NCI-H2081 (cell line): ENCODE results near the gene MDGA2.
A peak's percentile ranks its signal among the peaks of the same experiment; 100 is the strongest.

Experiments used
- DNase-seq, 2 experiments: peaks; one replicate each; lab custom pipeline; 2025; lab: John Stamatoyannopoulos, UW

The MDGA2 gene

DNA sequence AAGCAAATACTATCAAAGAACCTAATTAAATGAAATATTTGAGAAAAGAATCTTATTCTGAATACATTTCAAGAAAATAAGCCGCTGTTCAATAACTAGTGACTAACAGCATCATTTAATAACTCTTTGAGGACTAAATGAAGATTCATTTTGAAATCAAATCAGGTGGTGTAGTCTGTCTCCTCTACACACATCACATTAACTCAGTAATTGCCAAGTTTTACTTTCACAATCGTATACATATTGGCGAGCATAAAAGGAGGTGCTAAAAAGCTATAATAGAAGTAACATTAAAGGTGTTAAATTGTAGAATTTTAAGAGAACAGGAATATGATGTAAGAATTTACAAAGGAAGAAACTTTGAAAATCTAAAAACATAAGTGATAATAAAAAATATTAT is 185.1 kb downstream of the MDGA2 start:
- no peak for DNase-seq

DNA sequence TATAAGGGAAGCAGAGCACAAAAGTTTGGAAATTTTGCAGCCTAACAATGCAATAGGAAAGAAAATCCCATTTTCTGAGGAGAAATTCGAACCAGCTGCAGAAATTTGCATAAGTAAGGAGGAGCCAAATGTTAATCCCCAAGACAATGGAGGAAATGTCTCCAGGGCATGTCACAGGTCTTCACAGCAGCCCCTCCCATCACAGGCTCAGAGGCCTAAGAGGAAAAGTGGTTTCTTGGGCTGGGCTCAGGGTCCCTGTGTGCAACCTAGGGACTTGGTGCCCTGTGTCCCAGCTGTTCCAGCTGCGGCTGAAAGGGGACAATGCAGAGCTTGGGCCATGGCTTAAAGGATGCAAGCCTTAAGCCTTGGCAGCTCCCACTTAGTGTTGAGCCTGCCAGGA is 190.0 kb downstream of the MDGA2 start:
- DNase-seq: no peak

DNA sequence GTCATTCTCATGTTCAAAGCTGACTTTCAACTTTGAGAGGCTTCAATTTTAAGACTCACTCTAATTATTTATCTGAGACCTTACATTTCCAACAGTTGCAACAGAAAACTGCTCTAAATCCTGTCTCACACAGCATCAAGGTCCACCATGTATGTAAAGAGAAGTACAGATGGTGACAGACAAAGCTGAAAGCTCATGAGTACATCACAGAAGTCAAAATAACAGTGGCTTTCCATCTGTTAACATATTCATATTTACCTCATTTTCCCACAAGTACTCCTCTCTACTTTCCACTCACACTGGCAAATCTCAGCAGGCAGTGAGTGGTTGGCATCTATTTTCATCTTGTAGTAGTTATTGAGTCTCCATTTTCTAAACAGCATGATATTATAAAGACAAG is 192.0 kb downstream of the MDGA2 start:
- DNase-seq: no peak

DNA sequence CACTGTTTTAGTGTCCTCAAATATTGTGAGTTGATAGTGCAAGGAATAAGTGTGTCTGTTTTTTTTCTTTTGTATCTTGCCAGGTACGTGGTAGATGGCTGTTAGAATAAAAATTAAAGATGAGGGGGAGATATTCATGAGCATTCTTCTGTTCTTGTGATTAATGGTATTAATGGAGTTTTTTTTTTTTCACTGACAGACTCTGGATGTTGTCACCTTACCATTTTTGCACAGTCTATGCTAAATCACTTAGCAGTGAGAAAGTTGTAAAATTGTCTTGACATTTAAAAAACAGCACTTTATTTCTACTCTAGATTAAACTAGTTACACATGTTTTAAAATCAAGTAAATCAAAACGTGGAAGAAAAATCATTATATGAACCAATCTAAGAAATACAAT is 204.3 kb downstream of the MDGA2 start:
- no peak for DNase-seq

DNA sequence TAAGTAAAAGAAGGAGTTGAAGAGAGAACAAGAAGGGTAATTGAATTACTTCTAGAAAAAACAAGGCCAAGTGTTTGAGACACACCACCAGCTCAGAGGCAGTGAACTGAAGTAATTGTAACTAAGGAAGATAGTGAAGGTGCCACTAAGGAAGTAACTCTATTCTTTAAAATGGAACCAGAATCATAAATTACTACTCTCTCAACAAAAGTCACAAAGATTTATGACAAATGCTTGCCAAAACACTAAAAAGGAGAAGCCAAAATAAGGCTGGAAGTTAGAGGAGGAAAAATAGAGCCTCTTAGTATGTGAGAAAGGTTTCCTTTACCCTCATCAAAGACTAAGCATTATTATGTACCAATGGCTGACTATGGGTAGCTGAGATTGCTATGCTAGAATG is 208.5 kb downstream of the MDGA2 start:
- no peak for DNase-seq

DNA sequence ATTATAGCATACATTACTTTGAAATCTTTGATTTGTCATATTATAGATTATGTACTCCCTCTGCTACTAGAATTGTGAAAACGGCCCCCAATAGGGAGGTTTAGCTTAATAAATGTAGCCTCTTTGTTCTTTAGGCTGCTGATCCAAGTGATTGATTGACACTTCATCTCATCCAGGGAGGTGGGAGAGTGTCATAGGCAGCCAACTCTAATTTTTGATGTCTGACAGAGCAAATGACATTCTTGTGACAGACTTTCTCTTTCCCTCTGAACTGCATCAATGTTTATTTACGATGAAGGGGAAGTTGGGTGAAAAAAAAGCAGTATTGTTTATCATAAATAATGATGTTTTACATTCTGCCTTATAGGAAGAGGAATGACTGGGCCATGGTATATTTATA is 221.4 kb downstream of the MDGA2 start:
- no peak for DNase-seq

DNA sequence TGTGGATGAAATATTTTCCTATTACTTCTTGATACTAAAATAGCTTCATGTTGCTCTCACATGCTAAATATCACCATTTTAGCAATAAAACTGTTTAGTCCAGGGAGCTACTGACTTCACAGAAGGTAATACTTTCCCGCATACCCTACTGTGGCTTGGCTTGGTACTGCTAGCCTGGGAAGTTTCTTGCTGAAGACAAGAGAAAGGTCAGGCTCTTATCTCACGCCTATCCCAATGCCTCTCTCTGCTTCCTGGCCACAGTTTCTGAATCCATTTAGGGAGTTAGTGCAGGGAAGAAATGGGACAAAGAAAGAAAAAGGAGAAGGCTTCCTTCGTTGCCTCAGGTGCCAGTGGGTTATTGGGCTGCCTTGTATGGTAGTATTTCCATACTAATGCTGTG is 228.3 kb downstream of the MDGA2 start:
- no peak for DNase-seq

DNA sequence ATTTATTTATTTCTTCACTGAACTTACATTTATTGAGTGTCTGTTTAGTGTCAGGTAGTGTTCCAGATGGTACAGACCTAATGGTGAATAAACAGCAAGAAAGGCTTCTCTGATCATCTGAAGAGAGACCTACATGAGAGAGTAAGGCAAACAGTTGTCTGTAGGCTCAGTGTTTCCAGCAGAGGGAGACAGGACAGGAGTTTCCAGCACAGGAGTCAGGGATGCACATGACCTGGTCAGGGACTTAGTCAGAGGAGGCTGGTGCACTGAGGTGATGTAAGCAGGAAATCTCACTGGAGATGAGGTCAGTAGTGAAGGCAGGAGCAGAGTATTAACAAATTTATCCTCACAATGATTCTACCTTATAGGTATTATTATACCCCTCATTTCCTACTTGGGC is 233.2 kb downstream of the MDGA2 start:
- DNase-seq: peak in 1 of 2 experiments; percentile 6

DNA sequence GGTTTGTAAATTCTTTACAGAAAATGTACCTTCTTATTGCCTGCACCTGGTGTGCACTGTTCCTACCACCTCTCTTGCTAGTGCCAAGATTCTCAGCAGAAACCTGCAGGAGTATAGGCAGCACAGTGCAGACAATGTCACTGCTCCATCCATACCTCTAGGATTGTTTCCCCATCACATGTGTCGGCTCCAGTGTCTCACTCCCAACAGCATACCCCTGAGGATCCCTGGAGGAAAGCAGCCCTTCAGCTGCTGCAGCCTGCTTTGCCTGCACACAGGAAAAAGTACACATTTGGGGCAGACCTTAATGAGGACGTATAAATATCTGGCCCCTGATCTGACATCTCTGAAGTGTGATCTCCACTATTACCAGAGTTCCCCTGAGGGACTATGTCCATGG is 235.5 kb downstream of the MDGA2 start:
- no peak for DNase-seq

DNA sequence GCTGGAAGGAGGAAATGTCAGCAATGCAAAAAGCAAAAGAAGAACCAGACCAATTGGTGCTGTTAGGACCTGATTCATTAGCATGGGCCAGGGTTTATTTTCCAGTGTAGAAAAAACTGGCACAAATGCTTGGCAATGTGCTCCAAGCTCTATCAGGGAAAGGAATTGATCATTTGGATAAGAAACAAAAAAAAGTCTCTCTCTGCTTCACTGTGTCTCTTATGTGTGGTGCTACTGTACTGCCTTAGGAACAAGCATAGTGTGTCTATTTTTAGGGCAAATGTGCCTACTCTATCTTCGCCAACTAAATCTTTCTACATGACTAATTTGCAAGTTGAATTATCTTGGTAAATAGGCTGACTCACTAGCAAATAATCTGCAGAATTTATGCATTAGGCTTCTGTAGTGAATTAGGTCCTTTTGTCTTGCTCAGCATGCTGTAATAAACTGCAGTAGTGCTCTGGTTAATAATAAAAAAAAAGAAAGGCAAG is 236.7 kb downstream of the MDGA2 start:
- peak in 1 of 2 experiments; percentile 1 for DNase-seq

DNA sequence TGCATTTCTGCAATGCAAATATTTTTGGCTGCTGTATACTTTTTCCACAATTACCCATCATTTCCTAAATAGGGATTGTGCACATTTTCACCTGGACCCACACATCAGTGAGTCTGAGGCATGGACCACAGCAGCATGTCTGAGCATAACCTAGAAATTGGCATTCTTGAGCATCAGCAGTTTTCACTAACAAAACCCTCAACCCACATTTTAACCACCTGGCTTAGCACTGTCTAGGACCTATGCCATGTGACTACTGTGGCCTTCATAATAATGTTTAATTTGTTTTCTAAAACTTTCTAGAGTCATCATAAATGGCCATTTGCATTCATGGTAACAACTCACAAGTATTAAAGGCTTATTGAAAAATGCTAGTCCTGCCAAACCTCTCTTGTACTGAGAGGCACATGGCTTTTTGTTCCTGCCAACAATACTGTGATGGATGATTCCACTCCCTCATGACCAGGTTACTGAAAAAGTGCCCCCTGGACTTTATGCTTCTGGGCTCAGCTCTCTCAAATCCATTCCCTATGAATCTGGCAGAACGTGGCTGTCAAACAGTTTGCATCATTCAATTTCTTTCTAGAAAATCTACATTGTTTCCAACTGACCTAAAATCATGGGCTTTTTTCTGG is 240.0 kb downstream of the MDGA2 start:
- no peak for DNase-seq

DNA sequence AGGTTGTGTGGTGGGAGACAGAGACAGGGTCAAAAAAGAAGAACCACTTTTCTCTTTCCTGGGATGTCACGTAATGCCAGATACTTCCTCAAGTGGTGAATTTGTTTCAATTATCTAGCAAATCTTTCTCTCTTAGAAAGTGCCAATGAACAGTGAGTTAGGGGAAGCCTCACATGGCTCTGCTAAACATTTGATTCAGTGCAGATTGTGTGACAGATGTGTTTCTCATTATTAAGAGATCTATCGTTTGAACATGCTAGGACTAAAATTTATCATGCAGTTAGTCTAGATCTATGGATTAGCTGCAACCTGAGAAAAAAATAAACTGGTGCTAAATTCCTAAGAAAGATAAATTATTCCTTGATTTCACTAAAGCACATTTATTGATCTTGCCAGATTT is 247.8 kb downstream of the MDGA2 start:
- DNase-seq: no peak

DNA sequence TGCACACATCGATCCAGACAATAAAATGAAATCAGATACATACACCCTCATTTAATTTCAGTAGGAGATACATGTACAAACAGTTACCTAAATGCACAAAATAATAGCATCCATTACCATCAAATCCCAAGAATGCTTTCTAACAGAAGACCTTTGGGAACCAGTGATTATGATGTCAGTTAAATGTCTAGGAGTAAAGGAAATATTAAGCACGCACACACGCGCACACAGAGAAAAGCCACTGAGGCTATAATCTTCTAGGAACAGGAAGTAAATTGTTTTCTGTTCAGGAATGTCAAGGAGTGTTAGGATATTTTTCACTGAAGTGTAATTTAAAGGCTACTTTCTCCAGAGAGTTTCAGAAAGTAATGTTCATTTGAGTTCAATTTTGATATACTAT is 250.1 kb downstream of the MDGA2 start:
- DNase-seq: no peak

DNA sequence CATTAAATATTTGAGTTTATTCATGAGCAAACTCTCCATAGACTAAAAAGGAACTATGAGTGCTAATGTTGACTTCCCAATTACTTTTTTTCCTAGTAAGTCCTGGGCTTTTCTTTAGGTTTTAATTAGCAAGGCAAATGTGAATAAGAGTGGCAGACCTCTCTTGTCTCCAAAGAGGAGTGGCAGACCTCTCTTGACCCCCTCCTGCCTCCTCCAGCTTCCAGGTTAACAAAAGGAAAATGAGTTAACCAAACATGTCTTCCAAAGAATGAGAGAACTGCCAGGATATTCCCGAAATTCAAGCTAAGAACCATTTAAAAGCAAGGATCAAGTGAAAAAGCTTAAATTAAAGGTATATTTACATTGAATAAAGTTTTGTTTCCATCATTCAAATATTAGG is 253.2 kb downstream of the MDGA2 start:
- DNase-seq: no peak

DNA sequence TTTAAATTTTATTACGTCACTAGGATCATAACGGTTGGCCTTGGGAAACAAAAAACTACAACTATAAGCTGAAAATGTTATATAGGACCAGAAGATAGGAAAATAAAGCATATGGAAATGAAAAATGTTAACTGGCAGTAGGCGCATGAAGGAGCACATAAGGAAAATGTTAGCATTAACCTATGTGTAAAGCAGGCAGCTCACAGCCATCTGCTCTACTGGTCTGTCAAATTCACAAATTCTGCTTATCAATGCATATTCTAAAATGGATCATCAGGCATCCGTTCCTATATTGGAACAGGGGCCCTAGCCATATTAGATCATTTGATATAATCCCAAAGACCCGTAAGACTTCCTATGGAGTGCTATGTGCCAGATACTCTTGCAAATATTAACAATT is 263.9 kb downstream of the MDGA2 start:
- DNase-seq: no peak

DNA sequence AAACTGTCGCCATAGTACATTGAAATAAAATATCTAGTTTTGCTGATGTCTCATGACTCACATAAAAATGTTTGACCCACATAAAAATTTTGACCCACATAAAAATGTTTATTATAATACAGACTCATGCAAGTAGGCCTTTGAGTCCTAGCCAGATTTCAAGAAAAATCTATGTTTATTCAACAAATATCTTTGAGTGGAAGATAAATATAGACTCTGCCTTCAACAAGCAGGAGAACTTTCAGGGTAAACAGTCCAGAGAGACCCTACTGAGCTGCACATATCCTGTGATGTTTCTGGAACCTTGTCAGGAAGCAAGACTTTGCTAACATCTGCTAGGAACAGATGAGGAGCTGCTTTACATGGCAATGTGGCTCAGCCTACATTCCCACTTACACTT is 283.1 kb downstream of the MDGA2 start:
- peak in 1 of 2 experiments; percentile 8 for DNase-seq

DNA sequence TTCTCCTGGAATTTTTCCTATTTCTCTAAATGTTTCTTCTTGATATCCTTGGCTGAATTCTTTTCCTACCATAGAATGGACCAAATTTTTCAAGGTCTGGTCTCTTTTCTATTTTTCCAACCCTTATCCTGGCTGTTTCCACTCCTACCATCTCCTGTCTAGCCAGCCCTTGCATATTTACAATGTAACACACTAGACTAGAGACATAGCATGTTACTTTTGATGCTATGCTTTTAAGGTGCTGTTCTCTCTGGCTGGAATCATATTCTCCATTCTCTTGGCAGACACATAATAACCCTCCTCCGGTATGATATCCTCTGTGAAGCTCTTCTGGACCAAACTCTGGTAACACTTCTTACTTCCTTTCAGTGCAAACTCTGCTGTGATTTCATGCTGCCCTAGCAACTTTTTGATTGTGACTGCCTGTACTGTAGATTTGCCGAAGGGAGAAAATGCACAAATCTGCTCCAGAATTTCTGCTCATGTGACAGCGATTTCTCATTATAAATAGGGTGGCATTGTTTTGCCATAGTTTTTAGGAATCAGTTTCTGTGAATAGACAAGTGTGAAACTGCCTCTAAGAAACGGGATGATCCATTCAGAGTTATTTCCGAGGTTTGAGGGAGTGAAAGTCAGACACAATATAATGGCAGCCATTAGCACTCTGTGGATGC is 284.4 kb downstream of the MDGA2 start:
- DNase-seq: no peak

DNA sequence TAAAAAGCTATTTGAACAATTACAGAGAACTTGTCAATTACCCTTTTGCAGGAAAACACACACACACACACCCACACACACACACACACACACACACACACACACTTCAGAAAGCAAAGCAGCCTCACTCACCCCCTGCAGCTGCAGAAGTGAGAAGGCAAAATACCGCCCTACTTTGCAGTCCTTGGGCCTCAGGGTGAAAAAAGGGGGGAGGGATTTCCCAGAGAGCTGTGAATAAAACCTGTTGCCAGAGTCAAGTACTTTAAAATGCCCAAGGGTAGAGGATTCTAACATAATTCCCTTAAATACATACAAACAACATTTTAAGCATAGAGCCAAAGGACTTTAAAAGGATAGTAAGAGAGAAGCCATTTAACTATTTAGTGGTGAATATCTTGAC is 285.9 kb downstream of the MDGA2 start:
- no peak for DNase-seq

DNA sequence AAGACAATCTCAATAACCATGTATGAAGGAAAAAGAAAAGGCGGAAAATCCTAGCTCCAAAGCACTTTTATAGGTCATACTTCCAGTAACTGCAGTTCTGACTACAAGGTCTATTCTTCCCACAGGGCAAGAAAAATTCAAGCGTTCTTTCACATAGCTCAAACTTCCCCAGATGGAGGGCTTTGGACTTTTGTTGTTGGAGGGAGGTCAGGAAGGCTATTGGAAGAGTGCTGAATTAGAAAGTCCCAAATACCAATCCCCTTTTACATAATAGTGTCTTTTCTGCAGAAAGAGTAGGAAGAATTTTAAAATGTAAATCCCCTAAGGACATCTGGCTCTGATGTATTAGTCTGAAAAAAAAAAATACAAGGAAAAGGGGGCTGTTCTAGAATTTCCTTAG is 309.4 kb downstream of the MDGA2 start:
- DNase-seq: no peak

DNA sequence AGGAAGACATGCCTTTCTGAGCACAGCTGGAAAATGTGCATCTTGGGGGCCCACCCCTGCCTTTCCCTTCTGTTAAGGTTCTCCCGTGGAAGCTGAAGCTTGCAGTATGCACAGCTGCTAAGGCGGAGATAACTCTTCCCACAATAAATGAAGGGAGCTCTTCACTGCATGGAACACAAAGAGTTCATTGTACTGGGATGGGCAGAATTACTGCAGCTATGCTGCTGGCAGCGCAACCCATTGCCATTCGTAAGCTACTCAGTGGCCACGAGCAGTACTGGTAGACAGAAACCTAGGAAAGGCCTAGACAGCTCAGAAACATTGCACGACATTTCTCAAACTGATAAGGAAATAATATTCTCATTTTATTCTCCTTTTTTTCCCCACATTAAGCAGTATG is 310.2 kb downstream of the MDGA2 start:
- DNase-seq: no peak

DNA sequence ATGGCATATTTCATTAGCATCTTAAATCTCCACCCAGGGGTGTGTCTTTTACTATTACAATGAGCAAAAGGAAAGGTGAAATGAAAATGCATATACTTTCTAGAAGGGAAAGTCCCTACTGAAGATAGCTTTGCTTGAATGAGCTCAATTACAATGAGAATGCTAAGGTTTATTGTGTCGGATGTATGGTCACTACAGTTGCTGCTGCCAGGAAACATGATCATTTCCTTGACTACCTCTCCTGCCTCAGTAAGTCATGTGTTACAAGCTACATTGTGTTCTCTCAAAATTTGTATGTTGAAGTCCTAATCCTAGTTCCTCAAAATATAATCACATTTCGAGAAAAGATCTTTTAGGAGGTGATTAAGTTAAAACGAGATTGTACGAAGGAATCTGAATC is 322.2 kb downstream of the MDGA2 start:
- DNase-seq: no peak

DNA sequence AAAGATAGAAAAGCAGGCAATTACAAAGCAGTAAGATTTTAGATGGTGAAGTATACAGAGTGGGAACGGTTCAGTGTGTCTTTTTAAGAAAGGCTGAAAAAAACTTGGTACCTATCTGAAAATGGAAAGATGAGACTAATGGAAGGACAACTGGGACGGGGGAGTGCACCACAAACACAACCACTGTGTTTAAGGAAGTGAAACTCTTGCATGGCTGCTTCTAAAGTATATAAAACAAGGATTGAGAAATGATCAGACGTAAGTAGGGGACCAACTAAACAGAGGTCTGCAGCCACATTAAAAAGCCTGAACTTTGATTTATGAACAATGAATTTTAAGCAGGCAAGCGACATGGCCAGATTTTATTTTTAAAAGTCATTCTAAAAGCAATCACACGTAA is 328.6 kb downstream of the MDGA2 start:
- no peak for DNase-seq

DNA sequence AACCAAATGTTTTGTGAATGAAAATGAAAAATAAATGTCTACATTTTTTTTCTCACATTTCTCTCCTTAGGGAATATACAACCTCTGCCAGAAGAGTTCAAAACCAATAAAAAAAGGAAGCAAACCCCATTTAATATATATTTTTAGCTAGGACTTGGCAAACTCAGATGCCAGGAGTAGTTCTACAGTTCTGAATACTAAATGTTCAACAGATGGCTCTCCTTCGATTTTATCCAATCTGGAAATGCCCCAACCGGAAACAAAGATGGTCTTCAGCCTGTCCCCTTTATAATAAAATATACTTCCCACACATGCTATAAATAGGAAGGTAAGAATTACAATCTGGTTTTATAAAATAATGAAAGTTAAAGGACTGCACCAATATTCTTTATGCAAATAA is 330.4 kb downstream of the MDGA2 start:
- DNase-seq: no peak

DNA sequence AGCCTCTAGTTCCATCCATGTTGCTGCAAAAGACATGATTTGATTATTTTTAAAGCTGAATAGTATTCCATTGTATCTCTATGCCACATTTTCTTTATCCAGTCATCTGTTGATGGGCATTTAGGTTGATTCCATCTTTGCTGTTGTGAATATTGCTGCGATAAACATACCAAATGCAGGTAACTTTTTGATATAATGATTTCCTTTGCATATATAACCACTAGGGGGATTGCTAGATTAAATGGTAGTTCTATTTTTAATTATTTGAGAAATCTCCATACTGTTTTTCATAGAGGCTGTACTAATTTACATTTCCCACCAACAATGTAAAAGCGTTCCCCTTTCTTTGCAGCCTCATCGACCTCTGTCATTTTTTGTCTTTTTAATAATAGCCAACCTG is 342.5 kb downstream of the MDGA2 start:
- no peak for DNase-seq
